IPS DF 4.7 (cell line): ENCODE results near the gene WIPF1.
"Not testable (repeated sequence)": the region's sequence is repeated elsewhere in the genome, so short reads cannot be mapped to it uniquely, and the experiment has no call there.

Source experiments
- DNase-seq: peaks from one replicate; pipeline ENCODE4 v3.0.0-alpha.2; 2013; ENCODE audit warnings: low spot score; ENCODE audit errors: extremely low read depth

The WIPF1 gene

DNA sequence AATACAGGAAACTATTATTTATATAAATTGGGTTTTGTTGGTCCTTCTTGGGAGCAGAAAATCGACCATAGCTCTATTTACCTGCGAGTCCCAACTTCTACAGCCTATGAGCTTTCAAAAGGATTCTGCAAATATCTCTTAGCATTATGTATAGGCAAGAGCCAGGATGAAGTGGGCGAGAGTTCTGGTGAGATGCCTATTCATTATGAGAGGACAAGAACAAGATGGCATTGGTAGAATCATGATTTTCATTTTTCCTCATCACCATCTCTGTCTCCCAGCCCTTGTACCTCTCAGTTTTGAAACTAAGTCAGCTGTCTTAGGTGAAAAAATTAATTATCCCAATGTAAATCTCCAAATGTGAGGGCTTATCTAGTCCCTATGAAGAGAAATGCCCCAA is 25.0 kb downstream of the WIPF1 start:
- DNase-seq, result no peak

DNA sequence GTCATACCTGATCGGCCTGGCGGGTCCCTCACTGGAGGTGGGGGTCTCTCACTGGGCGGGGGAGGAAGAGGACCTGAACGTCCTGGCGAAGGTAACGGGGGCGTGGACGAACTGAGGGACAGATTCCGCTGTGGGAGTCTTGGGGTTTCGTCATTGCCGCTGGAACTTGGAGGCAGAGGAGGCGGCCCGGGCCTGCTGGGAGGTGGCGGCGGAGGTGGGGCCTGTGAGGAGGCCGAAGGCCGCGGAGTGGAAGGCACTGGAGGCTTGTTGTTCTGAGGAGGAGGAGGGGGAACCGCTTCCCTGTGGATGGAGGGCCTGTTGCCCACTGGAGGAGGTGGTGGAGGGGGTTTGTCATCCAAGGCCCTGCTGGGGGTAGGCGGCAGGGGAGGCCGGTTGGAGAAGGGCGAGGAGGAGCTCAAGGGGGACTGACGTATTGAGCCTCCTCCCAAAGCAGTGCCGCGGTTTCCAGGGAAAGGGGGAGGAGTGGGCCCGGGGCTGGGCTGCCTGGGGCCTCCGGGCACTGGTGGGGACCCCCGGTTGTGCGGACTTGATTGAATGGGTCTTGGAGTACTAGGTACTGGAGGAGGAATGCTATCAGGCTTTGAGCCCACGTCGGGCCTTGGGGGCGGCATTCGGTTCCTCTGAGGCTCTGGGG is 25.8 kb downstream of the WIPF1 start:
- no peak for DNase-seq

- DNase-seq, result no peak
Measured at GRCh38 chr2:174570318-174570958, 27.2 kb downstream of the WIPF1 start.

DNA sequence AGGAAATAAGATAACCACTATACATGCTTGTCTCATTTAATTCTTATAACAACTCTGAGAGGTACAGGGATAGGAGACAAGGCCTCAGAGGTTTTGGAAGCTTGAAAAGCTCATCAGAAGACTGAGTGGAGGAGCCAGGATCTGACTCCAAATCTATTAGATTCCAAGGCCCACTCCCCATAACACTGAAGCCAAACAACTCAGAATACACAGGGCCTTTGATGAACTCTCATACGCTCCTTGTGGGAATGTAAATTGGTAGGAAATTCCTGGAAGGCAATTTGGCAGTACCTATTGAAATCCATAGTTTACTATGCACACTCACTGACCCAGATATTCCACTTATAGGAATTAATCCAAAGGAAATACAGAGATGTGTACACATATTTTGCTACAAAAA is 27.9 kb downstream of the WIPF1 start:
- DNase-seq, result no peak

DNA sequence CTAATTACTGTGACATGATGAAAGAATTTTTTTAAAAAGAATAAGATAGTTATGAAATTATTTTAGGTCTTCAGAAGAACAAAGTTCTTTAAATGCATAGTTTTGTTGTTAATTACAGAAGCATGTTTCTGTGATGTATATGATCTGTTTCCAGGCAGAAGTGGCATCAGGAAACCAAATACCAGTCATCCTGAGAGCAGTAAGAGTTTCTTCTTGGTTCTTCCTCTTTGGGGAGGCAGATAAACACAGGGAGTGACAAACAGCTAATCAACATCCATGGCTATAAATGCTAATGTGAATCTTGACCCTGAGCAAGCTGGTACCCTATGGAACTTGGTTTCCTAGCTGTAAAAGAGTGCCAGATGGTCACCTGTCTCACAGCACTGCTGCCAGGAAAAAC is 29.2 kb downstream of the WIPF1 start:
- no peak for DNase-seq

- DNase-seq, result no peak
Measured at GRCh38 chr2:174566871-174567270, 30.7 kb downstream of the WIPF1 start.

DNA sequence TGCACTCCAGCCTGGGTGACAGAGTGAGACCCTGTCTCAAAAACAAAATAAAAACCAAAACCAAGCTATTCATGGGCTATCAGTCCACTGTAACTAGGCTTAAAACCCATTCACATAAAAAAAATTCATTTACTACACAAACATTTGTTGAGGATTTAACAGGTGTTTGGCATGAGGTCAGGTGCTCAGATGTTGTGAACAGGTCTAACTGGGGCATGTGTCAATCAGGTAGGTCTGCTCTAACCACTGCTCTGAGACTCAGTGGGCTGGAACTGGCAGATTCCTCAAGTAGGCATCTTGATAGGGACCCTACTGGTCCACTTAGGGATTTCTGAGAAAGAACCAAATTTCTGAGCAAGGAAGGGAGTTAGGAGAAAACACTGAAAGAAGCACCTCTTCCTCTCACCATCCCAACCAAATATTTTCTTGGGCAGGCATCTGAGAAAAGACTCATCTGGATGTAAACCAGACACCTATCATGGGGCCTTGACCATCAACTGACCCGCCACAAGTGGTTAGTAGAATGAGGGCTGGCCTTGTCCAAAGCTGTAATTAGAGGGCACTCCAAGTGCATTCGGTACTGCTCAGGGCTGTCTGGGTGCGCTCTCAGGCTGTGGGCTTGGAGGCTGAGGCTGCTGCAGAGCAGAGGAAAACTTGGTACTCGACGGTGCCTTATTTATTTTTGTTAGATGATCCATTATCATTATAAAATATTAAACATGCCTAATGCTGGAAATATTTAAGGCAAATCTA is 33.9 kb downstream of the WIPF1 start:
- no peak for DNase-seq

- no peak for DNase-seq
Measured at GRCh38 chr2:174561972-174562370, 35.6 kb downstream of the WIPF1 start.

DNA sequence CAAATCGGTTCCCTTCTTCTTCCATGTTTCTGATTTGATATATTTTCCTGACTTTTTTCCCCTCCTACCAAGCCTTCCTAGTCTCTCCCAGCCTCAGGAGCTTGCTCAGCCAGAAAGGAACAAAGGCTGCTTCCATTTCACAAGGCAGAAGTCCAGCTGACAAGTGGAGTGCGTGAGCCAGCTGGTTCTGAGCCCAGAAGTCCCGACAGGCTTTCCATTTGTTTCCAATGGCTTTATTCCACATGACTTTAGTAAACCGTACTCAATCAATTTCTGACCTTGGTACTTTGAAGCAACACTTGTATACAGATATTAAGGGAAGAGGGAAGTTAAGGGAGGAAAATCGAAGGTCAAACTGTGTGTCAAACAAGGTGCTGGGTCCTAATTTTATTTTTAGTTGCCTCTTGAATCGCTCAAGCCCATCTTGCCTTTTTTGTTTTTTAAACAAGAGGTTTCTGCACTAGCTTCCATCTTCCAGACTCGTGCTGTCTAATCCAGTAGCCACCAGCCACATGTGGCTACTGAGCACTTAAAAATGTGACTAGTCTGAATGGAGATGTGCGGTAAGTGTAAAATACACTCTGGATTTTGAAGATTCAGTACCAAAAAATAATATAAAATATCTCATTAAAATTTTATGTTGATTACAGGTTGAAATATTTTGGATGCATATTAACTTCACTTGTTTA is 36.2 kb downstream of the WIPF1 start:
- no peak for DNase-seq

DNA sequence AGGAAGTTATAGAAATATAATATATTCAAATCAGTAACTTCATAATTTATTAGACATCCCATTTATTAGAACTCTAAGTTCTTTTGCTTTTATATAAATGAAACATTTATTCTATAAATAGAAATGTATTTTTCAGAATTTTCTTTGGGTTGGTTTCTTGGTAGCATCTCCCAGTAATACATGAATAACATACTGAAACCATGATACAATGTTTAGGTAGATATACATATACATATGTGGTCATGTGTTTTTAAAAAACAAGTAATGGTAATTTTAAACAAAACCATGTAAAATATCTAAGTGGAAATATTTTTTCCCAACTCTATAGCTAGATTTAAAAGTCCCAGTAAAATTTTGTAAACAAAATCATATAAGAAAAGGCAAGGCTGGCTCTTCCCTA is 36.9 kb downstream of the WIPF1 start:
- DNase-seq, result no peak

GRCh38 chr2:174555998-174556397 is 41.6 kb downstream of the WIPF1 start:
- no peak for DNase-seq

DNA sequence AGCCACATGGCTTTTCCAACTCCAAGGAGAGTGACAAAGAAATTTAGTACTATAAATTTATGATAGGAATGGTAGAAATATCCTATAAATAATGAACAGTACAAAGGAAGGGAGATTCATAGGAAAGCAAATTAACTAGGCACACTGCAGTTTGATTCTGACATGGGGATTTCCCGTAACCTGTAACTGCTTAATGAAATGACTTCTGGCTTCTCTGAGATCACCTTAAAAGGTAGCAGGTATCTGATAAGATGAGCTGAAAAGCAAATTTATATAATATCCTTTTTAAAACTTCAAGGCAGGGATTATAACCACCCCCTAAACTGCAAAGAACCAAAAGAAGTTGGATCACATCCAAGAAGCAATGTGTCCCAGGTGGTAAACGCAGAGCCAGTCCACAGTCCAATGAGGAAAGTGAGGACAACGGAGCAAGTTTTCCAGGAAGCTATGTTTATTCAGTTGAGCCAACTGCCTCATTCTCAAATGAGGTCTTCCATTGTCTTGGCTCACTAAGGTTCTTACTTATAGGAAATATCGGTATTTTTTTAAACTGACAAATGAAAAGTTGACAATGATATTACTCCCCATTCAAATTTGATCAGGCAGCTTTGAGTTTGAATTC is 43.0 kb downstream of the WIPF1 start:
- no peak for DNase-seq

DNA sequence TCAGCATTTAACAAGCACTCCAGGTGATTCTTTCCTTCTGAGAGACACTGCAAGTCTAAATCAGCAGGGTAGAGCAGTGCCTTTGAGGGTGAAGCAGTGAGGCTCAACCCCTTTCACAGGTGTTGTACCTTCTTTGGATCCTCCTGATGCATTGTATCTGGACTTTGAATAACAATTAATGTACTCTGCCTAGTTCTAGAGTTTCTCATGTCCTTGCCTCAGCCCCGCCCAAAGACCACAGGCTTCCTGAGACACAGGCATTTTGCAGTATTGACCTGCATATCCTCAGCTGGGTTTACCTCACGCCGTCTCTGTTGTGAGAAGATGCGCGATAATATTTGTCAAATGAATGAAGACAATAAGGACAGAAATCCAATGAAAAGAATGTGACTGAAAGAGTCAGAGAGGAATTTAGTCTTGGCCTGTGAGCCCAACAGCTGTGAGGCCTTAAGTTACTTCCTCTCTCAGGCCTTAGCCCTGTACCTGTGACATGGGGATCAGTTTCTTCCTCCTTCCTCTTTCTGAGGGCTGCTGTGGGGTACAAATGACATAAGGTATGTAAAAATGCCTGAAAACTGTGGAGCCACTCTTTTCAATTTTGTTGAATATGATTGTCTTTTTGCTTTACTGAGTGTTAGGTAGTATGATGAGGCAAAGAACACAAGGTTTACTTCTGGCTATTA is 43.7 kb downstream of the WIPF1 start:
- DNase-seq, result no peak

DNA sequence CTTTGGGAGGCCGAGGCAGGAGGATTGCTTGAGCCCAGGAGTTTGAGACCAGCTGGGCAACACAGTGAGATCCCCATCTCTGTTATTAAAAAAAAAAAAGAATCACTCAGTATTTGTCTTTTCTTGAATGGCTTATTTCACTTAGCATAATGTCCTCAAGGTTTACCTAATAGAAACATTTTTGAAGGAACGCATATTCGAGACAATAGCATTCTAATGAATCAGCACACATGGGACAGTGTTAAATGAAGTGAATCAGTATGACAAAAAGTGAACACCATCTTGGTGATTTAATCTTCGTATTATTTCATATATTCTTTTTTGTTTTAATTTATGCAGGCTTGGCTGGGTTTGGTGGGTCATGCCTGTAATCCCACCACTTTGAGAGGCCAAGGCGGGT is 44.7 kb downstream of the WIPF1 start:
- DNase-seq, result no peak

DNA sequence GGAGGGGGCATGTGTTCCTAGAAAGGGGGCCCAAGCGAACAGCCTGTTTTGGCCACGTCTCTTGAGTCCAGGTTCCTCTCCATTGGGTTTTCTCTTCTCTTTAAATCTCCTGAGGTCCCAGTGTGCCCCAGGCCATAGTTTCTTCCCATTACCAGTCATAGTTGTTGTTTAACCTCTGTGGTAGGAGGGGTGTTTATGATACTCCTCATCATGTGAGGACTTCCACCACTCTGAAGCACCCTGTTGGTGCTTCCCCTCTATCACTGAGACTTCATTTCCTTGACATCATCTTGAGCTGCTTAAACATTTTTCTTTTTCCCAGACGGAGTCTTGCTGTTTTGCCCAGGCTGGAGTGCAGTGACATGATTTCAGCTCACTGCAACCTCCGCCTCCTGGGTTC is 45.9 kb downstream of the WIPF1 start:
- DNase-seq, result no peak

GRCh38 chr2:174548646-174549045 is 49.0 kb downstream of the WIPF1 start:
- not testable (repeated sequence) for DNase-seq

- DNase-seq, result not testable (repeated sequence)
Measured at GRCh38 chr2:174548021-174548420, 49.6 kb downstream of the WIPF1 start.

- DNase-seq, result peak; percentile 33
Measured at GRCh38 chr2:174546519-174547506, 50.8 kb downstream of the WIPF1 start.

DNA sequence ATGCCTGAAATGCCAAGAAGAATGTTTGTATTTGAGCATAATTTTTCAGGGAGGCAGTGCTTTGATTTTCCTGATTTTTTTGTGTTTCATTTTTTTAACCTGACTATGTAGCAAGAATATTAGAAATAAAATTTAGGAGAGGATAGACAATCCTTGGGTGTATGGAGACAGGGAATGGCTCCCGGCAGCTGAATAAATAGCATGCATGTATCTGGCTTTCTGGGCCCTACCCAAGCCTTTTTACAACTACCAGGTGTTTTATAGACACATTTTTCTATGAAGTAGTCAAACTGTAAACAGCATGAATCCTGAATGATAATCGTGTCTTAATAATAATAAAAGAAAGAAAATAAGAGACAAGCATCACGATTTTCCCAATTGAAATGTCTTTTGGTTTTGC is 52.4 kb downstream of the WIPF1 start:
- DNase-seq, result no peak

DNA sequence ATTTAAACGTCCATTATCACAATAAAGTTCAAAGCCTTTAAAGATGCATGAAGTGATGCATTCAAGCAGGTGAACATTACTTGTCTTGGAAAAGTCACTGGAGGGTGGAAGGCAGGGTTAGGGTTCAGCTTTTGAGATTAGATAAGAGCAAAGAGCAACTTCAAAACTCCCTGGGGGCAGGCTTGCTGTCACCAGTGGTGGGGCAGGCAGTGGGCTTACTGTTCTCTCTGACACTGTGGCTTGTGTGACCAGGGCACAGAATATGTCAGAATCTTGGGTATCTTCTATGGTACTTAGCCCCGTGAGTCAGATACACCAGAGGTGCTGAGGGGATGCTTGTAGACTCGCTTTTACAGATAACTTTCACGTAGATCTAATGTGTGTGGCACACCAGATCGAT is 52.8 kb downstream of the WIPF1 start:
- DNase-seq, result no peak
